Measurements from ENCODE around the gene ALDH9A1.

The ALDH9A1 gene

GRCh38 chr1:165630629-165631341, 67.6 kb downstream of the ALDH9A1 start, which contains the start of gene MGST3:
TSS of gene MGST3 (plus strand) at chr1:165631234. CDS start at chr1:165649848, 18,614 bp downstream.
- peak; percentile 96 for DNase-seq
- Mint-ChIP-seq H3K27me3 (no peaks in the 10 kb centered on the region), H3K4me3 (no peak within 1 kb of the TSS), H3K4me1 (ENCODE audit: low read depth) (peaks cover 19% of the 10 kb centered on the region), H3K9me3 (no peaks in the 10 kb centered on the region), H3K36me3 (ENCODE audit: low read depth) (peaks cover 8% of the 10 kb centered on the region), H3K27ac (no peak within 1 kb of the TSS)

- H3K36me3 Mint-ChIP-seq (ENCODE audit: low read depth), result peaks cover 2% of the 10 kb centered on the region
- H3K4me1 Mint-ChIP-seq (ENCODE audit: low read depth), result peaks cover 17% of the 10 kb centered on the region
- no peak overlapping the region for H3K4me3 Mint-ChIP-seq
- H3K27me3 Mint-ChIP-seq, result no peaks in the 10 kb centered on the region
- H3K9me3 Mint-ChIP-seq, result no peaks in the 10 kb centered on the region
- no peak overlapping the region for H3K27ac Mint-ChIP-seq
- no peak for DNase-seq
These were observed 68.3 kb downstream of the ALDH9A1 start for GRCh38 chr1:165629848-165630628.

- Mint-ChIP-seq H3K4me3 (no peak overlapping the region), H3K4me1 (ENCODE audit: low read depth) (peaks cover 13% of the 10 kb centered on the region), H3K9me3 (no peaks in the 10 kb centered on the region), H3K27ac (no peak overlapping the region), H3K36me3 (ENCODE audit: low read depth) (peaks cover 2% of the 10 kb centered on the region), H3K27me3 (no peaks in the 10 kb centered on the region)
- DNase-seq, result no peak
These were observed 69.2 kb downstream of the ALDH9A1 start for GRCh38 chr1:165629151-165629550.

- no peak for DNase-seq
- no peaks in the 10 kb centered on the region for H3K27me3 Mint-ChIP-seq
- H3K36me3 Mint-ChIP-seq (ENCODE audit: low read depth), result no peaks in the 10 kb centered on the region
- peaks cover 6% of the 10 kb centered on the region for H3K4me1 Mint-ChIP-seq (ENCODE audit: low read depth)
- no peak overlapping the region for H3K4me3 Mint-ChIP-seq
- H3K27ac Mint-ChIP-seq, result no peak overlapping the region
- no peaks in the 10 kb centered on the region for H3K9me3 Mint-ChIP-seq
These were observed 70.1 kb downstream of the ALDH9A1 start for GRCh38 chr1:165628147-165628822.

GRCh38 chr1:165624441-165624840, 73.9 kb downstream of the ALDH9A1 start:
- no peak overlapping the region for H3K4me3 Mint-ChIP-seq
- no peaks in the 10 kb centered on the region for H3K9me3 Mint-ChIP-seq
- no peak overlapping the region for H3K27ac Mint-ChIP-seq
- no peaks in the 10 kb centered on the region for H3K36me3 Mint-ChIP-seq (ENCODE audit: low read depth)
- peaks cover 6% of the 10 kb centered on the region for H3K27me3 Mint-ChIP-seq
- no peaks in the 10 kb centered on the region for H3K4me1 Mint-ChIP-seq (ENCODE audit: low read depth)
- DNase-seq, result no peak

GRCh38 chr1:165623624-165624023, 74.7 kb downstream of the ALDH9A1 start:
- H3K9me3 Mint-ChIP-seq, result no peaks in the 10 kb centered on the region
- peaks cover 6% of the 10 kb centered on the region for H3K27me3 Mint-ChIP-seq
- H3K36me3 Mint-ChIP-seq (ENCODE audit: low read depth), result no peaks in the 10 kb centered on the region
- no peak overlapping the region for H3K4me3 Mint-ChIP-seq
- H3K27ac Mint-ChIP-seq, result no peak overlapping the region
- no peaks in the 10 kb centered on the region for H3K4me1 Mint-ChIP-seq (ENCODE audit: low read depth)
- no peak for DNase-seq

- DNase-seq, result no peak
- peaks cover 17% of the 10 kb centered on the region for H3K27me3 Mint-ChIP-seq
These were observed 78.7 kb downstream of the ALDH9A1 start for GRCh38 chr1:165619647-165620151.

GRCh38 chr1:165616987-165617546, 81.3 kb downstream of the ALDH9A1 start:
- H3K4me3 Mint-ChIP-seq, result no peak overlapping the region
- DNase-seq, result no peak
- H3K27ac Mint-ChIP-seq, result no peak overlapping the region
- peaks cover 5% of the 10 kb centered on the region for H3K9me3 Mint-ChIP-seq
- H3K4me1 Mint-ChIP-seq (ENCODE audit: low read depth), result no peaks in the 10 kb centered on the region
- H3K36me3 Mint-ChIP-seq (ENCODE audit: low read depth), result no peaks in the 10 kb centered on the region
- H3K27me3 Mint-ChIP-seq, result peaks cover 20% of the 10 kb centered on the region

More at GRCh38 chr1:165619647-165620151, 78.7 kb downstream of the ALDH9A1 start:
- Mint-ChIP-seq H3K9me3 (no peaks in the 10 kb centered on the region), H3K36me3 (ENCODE audit: low read depth) (no peaks in the 10 kb centered on the region), H3K27ac (no peak overlapping the region), H3K4me3 (no peak overlapping the region), H3K4me1 (ENCODE audit: low read depth) (no peaks in the 10 kb centered on the region)

GRCh38 chr1:165616054-165616612, 82.2 kb downstream of the ALDH9A1 start:
- H3K9me3 Mint-ChIP-seq, result peaks cover 5% of the 10 kb centered on the region
- H3K27me3 Mint-ChIP-seq, result peaks cover 25% of the 10 kb centered on the region
- H3K4me3 Mint-ChIP-seq, result no peak overlapping the region
- no peak overlapping the region for H3K27ac Mint-ChIP-seq
- no peak for DNase-seq
- H3K36me3 Mint-ChIP-seq (ENCODE audit: low read depth), result no peaks in the 10 kb centered on the region
- no peaks in the 10 kb centered on the region for H3K4me1 Mint-ChIP-seq (ENCODE audit: low read depth)

All from activated T-cell treated with anti-CD3 and anti-CD28 coated beads, Interleukin-2, amount 50 U/mL, for 24 hours (primary cell).